Renal cortex interstitium (tissue), 11 donors: Measurements from ENCODE around the gene CMKLR1. TPM values are rescaled to one million over a fixed set of nuclear protein-coding genes. Genes with fewer than 3 reads are reported as not detected.

ENCODE experiments used
- DNase-seq, 11 donors: peaks; one replicate each; pipeline ENCODE4 v3.0.0-alpha.2; 2013; ENCODE audit warnings: low read depth in 9 of 11, low spot score in 4 of 11; ENCODE audit errors: extremely low read depth in 1 of 11
- polyA plus RNA-seq, 3 donors: library from polyadenylated mRNA; unstranded; fragments of 120-200 nt; gene quantifications; one replicate each; pipeline ENCODE4 v1.2.1, GENCODE V29; 2013; ENCODE audit not compliant: insufficient read length in 3 of 3

CMKLR1 gene
- polyA plus RNA-seq, 3 donors: 3.8 to 5.1 (median 4.1) TPM

- no peak for DNase-seq
These were observed 85.6 kb downstream of the CMKLR1 start for GRCh38 chr12:108253540-108253939.

- DNase-seq: no peak
These were observed 86.6 kb downstream of the CMKLR1 start for GRCh38 chr12:108252523-108252922.

DNA sequence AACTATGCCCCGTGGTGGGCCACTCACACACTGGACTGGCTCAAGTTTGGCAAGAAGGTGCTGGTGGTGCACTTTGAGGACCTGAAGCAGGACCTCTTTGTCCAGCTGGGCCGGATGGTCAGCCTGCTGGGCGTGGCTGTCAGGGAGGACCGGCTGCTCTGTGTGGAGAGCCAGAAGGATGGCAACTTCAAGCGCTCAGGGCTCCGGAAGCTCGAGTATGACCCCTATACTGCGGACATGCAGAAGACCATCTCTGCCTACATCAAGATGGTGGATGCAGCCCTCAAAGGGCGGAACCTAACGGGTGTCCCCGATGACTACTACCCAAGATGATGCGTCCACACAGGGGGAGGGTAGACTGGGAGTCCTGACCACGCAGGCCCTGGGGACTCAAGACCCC is 91.1 kb downstream of the CMKLR1 start:
- no peak for DNase-seq

DNA sequence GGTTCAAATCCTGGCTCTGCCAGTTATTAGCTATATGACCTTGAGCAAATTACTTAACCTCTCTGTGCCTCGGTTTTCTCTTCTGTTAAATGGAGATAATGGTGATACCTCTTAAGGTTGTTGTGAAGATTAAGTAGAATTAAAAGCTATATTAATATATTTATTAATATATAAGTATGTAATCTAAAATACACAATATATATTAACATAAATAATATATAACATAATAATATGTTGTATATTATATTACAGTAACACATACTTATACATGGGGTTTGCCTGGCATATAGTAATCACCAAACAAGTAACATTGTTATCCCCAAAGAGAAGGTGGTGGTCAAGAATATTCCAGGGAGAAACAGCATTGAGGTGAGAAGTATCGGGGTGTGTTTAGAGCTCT is 92.0 kb downstream of the CMKLR1 start:
- DNase-seq: no peak

GRCh38 chr12:108241986-108242703 is 97.0 kb downstream of the CMKLR1 start:
- peak in 1 of 11 donors; percentile 8 for DNase-seq

DNA sequence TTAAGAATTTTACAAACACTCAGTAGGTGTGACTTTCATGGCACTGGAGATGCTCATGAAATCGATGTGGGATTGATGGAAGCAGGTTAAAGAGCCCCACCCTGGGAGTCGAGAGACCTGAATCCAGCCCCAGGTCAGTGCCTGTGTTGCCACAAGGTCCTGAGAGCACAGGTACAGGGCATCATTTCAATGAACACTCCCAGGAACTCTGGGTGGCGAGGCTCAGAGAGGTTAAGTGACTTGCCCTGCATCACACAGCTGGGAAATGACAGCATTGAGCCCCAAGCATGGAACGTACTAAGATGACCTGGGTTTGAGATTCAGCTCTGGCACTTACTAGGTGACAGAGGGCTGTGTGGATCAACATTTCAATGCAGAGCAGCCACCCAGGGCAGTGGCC is 98.2 kb downstream of the CMKLR1 start:
- no peak for DNase-seq

DNA sequence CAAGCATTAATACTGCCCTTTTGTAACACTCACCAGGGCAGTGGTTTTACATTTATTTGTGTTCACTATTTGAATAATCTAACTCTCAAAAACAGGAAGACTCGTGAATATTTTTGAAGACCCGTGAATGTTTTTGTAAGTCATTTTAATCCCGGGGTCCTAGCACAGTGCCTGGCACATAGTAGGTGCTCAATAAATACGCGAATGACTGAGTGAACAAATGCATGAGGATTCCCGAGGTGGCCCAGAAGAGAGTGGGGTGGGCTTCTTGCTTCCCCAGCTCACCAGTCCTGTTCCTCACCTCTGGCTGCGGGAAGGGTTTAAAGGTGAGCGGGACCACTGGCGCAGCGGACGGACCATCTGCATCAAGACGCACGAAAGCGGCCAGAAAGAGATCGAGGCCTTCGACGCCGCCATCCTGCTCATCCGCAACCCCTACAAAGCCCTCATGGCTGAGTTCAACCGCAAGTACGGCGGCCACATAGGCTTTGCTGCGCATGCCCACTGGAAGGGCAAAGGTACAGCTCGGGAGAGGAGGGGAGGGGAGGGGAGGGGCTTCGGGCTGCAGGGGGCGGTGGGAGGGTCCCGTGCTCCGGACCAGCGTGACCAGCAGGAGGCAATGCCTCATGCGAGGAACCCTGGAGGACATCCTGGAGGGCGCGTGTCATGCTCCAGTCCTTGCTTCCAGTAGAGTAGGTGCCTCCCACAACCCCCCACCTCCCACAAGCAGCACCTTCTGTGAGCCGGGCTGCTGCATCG is 98.9 kb downstream of the CMKLR1 start:
- no peak for DNase-seq

DNA sequence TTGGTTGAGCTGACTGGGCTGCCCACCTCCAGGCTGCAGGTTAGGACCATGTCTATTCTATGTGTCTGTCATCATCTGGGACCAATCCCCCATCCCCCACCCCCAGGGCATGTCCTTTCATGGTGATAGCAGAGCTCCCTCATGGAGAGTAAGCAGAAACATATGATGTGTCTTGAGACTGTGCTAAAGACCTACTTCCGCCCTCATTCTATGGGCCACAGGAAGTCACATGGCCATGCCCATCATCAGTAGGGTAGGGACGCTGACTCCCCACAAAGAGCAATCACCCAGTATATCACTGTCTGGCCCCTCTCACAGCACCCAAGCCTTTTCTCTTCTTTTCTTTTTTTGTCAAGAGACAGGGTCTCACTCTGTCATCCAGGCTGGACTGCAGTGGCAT is 99.7 kb downstream of the CMKLR1 start:
- no peak for DNase-seq

GRCh38 chr12:108238474-108238873 is 100.6 kb downstream of the CMKLR1 start:
- DNase-seq: no peak

Other genes with a start within 250 kb of the CMKLR1 start
- gene WSCD2, start 210.0 kb downstream of the CMKLR1 start, polyA plus RNA-seq: 10 to 100 TPM in 1 of 3 donors, 1 to 10 TPM in 2; 8.3 to 15.0 (median 8.7) TPM
- gene FICD, start 176.0 kb upstream of the CMKLR1 start, polyA plus RNA-seq: 1 to 10 TPM; 3.0 to 4.0 (median 3.7) TPM
- 10 to 100 TPM; 60.8 to 72.7 (median 61.6) TPM for gene SART3, start 221.9 kb upstream of the CMKLR1 start, polyA plus RNA-seq
- 100 to 1,000 TPM; 104 to 115 (median 112) TPM for gene ISCU, start 223.3 kb upstream of the CMKLR1 start, polyA plus RNA-seq